DOHH2 (cell line): Measurements from ENCODE around the gene MYLK.

Source experiments
- EZH2phosphoT487 ChIP-seq: fragments of 200-600 bp; sonication (generic); IDR thresholded peaks from 2 replicates; pipeline ENCODE4 v1.6.1; 2017; ENCODE audit warnings: borderline replicate concordance, mild to moderate bottlenecking, antibody characterized with exemption, low read length, moderate library complexity, mixed read lengths
- TF ChIP-seq, protein P1 (sequence below): fragments of 200-600 bp; sonication (generic); IDR thresholded peaks from one replicate; pipeline ENCODE4 v1.5.1; 2014; ENCODE audit warnings: antibody characterized with exemption, mild to moderate bottlenecking, low read depth, low read length; ENCODE audit not compliant: poor library complexity, severe bottlenecking

GRCh38 chr3:123637131-123637530 lies 247.0 kb downstream of the MYLK start:
- TF ChIP-seq, protein P1, sequence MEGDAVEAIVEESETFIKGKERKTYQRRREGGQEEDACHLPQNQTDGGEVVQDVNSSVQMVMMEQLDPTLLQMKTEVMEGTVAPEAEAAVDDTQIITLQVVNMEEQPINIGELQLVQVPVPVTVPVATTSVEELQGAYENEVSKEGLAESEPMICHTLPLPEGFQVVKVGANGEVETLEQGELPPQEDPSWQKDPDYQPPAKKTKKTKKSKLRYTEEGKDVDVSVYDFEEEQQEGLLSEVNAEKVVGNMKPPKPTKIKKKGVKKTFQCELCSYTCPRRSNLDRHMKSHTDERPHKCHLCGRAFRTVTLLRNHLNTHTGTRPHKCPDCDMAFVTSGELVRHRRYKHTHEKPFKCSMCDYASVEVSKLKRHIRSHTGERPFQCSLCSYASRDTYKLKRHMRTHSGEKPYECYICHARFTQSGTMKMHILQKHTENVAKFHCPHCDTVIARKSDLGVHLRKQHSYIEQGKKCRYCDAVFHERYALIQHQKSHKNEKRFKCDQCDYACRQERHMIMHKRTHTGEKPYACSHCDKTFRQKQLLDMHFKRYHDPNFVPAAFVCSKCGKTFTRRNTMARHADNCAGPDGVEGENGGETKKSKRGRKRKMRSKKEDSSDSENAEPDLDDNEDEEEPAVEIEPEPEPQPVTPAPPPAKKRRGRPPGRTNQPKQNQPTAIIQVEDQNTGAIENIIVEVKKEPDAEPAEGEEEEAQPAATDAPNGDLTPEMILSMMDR: no peak
- no peak for TF ChIP-seq EZH2phosphoT487
